WTC11 (cell line): ENCODE measurements around the gene CRELD2.

Experiments
- IRF2 ChIP-seq: sonication (generic); formaldehyde crosslinking; IDR thresholded peaks from 2 replicates; pipeline ENCODE4 v1.8.0; 2022; ENCODE audit warnings: low read depth, missing genetic modification reagents, borderline replicate concordance
- PRRX2 ChIP-seq: fragments of 250-450 bp; sonication (Bioruptor Pico); IDR thresholded peaks from 2 replicates; pipeline ENCODE4 v1.8.0; 2021; ENCODE audit warnings: mild to moderate bottlenecking
- SOX15 ChIP-seq: fragments of 250-450 bp; sonication (Bioruptor Pico); IDR thresholded peaks from 2 replicates; pipeline ENCODE4 v1.9.0; 2021; ENCODE audit warnings: mild to moderate bottlenecking
- SP1 ChIP-seq: sonication (generic); formaldehyde crosslinking; conservative IDR thresholded peaks from 2 replicates; pipeline ENCODE4 v1.8.1; 2022; ENCODE audit warnings: missing genetic modification reagents
- TCF7 ChIP-seq: sonication (generic); formaldehyde crosslinking; IDR thresholded peaks from 2 replicates; pipeline ENCODE4 v1.8.0; 2022; ENCODE audit warnings: mild to moderate bottlenecking, low read depth, missing genetic modification reagents, moderate library complexity
- TF ChIP-seq, protein P1 (sequence below): sonication (generic); formaldehyde crosslinking; IDR thresholded peaks from 2 replicates; pipeline ENCODE4 v1.8.1; 2022; ENCODE audit warnings: low read depth, missing genetic modification reagents, borderline replicate concordance
- TF ChIP-seq, protein P2 (sequence below): fragments of 200-600 bp; IDR thresholded peaks from 2 replicates; pipeline ENCODE4 v1.8.0; 2022; ENCODE audit warnings: antibody characterized with exemption
- TF ChIP-seq, protein P3 (sequence below): fragments of 250-450 bp; sonication (Bioruptor Pico); IDR thresholded peaks from 2 replicates; pipeline ENCODE4 v2.1.2; 2022; ENCODE audit warnings: mild to moderate bottlenecking, moderate library complexity
- TF ChIP-seq, protein P4 (sequence below): sonication (generic); formaldehyde crosslinking; IDR thresholded peaks from 2 replicates; pipeline ENCODE4 v1.8.0; 2022; ENCODE audit warnings: mild to moderate bottlenecking, missing genetic modification reagents
- TF ChIP-seq, protein P5 (sequence below): sonication (generic); formaldehyde crosslinking; IDR thresholded peaks from 2 replicates; pipeline ENCODE4 v1.8.1; 2023; ENCODE audit warnings: mild to moderate bottlenecking, missing genetic modification reagents, moderate library complexity
- TF ChIP-seq, protein P6 (sequence below): sonication (generic); formaldehyde crosslinking; conservative IDR thresholded peaks from 2 replicates; pipeline ENCODE4 v1.8.1; 2023; ENCODE audit warnings: mild to moderate bottlenecking, low read depth, missing genetic modification reagents, moderate library complexity

DNA sequence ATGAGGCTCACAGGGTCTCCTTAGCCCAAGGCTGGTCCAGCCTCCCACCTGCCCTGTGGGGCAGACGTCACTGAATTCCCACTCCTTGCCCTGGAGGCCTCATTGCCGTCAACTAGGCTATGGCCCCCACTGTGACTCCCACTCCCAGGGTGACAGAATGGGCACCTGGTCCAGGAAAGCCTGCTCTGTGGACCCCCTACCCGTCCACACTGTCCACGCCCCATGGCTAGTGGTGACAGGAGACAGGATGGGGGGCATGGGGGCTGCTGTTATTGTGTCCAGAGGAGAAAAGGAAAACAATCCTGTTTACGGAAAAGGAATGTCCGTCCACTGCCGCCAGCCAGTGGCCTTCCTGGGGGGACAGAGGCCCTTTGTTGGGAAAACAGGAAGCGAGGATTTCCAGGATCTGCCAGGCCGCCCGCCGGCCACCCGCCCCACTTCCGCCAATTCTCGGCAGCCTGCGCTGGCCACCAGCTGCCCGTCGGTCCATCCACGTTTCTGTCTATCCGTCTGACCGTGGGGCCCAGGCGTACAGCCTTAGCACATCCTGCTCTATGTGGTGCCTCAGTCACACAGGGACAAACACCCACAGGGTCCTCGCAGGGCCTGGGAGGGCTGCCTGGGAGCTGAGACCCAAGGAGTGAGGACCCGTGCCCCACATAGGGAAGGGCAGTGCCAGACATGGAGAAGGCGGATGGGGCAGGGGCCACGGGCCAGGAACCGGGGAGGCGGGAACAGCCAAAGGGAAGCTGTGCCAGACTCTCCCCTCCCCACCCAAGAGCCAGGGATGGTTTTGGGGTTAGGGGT lies 19.5 kb downstream of the CRELD2 start:
- TF ChIP-seq, protein P1, sequence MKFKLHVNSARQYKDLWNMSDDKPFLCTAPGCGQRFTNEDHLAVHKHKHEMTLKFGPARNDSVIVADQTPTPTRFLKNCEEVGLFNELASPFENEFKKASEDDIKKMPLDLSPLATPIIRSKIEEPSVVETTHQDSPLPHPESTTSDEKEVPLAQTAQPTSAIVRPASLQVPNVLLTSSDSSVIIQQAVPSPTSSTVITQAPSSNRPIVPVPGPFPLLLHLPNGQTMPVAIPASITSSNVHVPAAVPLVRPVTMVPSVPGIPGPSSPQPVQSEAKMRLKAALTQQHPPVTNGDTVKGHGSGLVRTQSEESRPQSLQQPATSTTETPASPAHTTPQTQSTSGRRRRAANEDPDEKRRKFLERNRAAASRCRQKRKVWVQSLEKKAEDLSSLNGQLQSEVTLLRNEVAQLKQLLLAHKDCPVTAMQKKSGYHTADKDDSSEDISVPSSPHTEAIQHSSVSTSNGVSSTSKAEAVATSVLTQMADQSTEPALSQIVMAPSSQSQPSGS (CRISPR knock-in tag) = no peak
- TF ChIP-seq, protein P2, sequence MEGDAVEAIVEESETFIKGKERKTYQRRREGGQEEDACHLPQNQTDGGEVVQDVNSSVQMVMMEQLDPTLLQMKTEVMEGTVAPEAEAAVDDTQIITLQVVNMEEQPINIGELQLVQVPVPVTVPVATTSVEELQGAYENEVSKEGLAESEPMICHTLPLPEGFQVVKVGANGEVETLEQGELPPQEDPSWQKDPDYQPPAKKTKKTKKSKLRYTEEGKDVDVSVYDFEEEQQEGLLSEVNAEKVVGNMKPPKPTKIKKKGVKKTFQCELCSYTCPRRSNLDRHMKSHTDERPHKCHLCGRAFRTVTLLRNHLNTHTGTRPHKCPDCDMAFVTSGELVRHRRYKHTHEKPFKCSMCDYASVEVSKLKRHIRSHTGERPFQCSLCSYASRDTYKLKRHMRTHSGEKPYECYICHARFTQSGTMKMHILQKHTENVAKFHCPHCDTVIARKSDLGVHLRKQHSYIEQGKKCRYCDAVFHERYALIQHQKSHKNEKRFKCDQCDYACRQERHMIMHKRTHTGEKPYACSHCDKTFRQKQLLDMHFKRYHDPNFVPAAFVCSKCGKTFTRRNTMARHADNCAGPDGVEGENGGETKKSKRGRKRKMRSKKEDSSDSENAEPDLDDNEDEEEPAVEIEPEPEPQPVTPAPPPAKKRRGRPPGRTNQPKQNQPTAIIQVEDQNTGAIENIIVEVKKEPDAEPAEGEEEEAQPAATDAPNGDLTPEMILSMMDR = no peak
- TF ChIP-seq IRF2 (no peak), SOX15 (CRISPR knock-in tag) (no peak), PRRX2 (no peak), TCF7 (no peak), SP1 (CRISPR knock-in tag) (no peak)
- TF ChIP-seq, protein P3, sequence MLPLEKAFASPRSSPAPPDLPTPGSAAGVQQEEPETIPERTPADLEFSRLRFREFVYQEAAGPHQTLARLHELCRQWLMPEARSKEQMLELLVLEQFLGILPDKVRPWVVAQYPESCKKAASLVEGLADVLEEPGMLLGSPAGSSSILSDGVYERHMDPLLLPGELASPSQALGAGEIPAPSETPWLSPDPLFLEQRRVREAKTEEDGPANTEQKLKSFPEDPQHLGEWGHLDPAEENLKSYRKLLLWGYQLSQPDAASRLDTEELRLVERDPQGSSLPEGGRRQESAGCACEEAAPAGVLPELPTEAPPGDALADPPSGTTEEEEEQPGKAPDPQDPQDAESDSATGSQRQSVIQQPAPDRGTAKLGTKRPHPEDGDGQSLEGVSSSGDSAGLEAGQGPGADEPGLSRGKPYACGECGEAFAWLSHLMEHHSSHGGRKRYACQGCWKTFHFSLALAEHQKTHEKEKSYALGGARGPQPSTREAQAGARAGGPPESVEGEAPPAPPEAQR (CRISPR knock-in tag) = no peak
- TF ChIP-seq, protein P4, sequence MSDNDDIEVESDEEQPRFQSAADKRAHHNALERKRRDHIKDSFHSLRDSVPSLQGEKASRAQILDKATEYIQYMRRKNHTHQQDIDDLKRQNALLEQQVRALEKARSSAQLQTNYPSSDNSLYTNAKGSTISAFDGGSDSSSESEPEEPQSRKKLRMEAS = no peak
- TF ChIP-seq, protein P5, sequence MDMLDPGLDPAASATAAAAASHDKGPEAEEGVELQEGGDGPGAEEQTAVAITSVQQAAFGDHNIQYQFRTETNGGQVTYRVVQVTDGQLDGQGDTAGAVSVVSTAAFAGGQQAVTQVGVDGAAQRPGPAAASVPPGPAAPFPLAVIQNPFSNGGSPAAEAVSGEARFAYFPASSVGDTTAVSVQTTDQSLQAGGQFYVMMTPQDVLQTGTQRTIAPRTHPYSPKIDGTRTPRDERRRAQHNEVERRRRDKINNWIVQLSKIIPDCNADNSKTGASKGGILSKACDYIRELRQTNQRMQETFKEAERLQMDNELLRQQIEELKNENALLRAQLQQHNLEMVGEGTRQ (CRISPR knock-in tag) = no peak
- TF ChIP-seq, protein P6, sequence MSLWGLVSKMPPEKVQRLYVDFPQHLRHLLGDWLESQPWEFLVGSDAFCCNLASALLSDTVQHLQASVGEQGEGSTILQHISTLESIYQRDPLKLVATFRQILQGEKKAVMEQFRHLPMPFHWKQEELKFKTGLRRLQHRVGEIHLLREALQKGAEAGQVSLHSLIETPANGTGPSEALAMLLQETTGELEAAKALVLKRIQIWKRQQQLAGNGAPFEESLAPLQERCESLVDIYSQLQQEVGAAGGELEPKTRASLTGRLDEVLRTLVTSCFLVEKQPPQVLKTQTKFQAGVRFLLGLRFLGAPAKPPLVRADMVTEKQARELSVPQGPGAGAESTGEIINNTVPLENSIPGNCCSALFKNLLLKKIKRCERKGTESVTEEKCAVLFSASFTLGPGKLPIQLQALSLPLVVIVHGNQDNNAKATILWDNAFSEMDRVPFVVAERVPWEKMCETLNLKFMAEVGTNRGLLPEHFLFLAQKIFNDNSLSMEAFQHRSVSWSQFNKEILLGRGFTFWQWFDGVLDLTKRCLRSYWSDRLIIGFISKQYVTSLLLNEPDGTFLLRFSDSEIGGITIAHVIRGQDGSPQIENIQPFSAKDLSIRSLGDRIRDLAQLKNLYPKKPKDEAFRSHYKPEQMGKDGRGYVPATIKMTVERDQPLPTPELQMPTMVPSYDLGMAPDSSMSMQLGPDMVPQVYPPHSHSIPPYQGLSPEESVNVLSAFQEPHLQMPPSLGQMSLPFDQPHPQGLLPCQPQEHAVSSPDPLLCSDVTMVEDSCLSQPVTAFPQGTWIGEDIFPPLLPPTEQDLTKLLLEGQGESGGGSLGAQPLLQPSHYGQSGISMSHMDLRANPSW (CRISPR knock-in tag) = no peak
